ENCODE results near the gene DNAAF1. TPM values are rescaled to one million over a fixed set of nuclear protein-coding genes. Genes with fewer than 3 reads are reported as not detected.

The DNAAF1 gene
- total RNA-seq, 1 experiment from 2014 or later, result not detected

GRCh38 chr16:84141143-84141670 is 3.9 kb upstream of the DNAAF1 start:
- Histone ChIP-seq H2AFZ (ENCODE audit: low read length) (no peak overlapping the region), H3K4me3 (ENCODE audit: low read length) (peak overlapping the region; percentile 14; the same call in 1 of the 2 replicates), H3K4me1 (ENCODE audit: low read length) (peaks cover 63% of the 10 kb centered on the region), H4K20me1 (ENCODE audit: insufficient read depth, low read depth, low read length) (peaks cover 4% of the 10 kb centered on the region; the same call in 1 of the 2 replicates), H3K9ac (ENCODE audit: low read length) (peak overlapping the region; percentile 3), H3K4me2 (ENCODE audit: low read depth, low read length, poor library complexity, severe bottlenecking) (peak overlapping the region; percentile 56), H3K36me3 (ENCODE audit: insufficient read depth, low read length) (0 out of 2 replicates have a peak, but pooled peaks cover 3% of the 10 kb centered on the region), H3K9me2 (replicated peaks; ENCODE audit: insufficient read depth, low read length) (no peaks in the 10 kb centered on the region), H3K27ac (ENCODE audit: low read length) (peak overlapping the region; percentile 35), H3K27me3 (ENCODE audit: low read length) (no peaks in the 10 kb centered on the region), H3K79me2 (ENCODE audit: low read length) (peaks cover 87% of the 10 kb centered on the region), H3K9me3 (ENCODE audit: low read length) (no peaks in the 10 kb centered on the region)
- DNase-seq, result peak; percentile 83

DNA sequence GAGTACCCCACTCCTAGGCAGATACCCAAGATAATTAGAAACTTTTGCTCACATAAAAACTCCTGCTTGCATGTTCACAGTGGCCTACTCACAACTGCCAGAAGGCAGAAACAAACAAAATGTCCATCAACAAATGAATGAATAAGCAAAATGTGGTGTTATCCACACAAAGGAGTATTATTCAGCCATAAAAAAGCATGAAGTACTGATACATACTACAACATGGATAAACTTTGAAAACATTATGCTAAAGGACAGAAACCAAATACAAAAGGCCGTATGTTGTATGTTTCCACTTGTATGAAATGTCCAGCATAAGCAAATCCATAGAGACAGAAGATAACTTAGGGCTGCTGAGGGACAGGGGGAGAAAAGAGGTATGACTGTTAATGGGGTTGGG is 2.0 kb upstream of the DNAAF1 start:
- Histone ChIP-seq H4K20me1 (ENCODE audit: insufficient read depth, low read depth, low read length) (peaks cover 4% of the 10 kb centered on the region; the same call in 1 of the 2 replicates), H3K4me2 (ENCODE audit: low read depth, low read length, poor library complexity, severe bottlenecking) (peak overlapping the region; percentile 78), H3K79me2 (ENCODE audit: low read length) (peaks cover 68% of the 10 kb centered on the region), H2AFZ (ENCODE audit: low read length) (no peak overlapping the region), H3K9me2 (replicated peaks; ENCODE audit: insufficient read depth, low read length) (no peaks in the 10 kb centered on the region), H3K27me3 (ENCODE audit: low read length) (no peaks in the 10 kb centered on the region), H3K9me3 (ENCODE audit: low read length) (no peaks in the 10 kb centered on the region), H3K9ac (ENCODE audit: low read length) (no peak overlapping the region), H3K36me3 (ENCODE audit: insufficient read depth, low read length) (0 out of 2 replicates have a peak, but pooled peaks cover 2% of the 10 kb centered on the region), H3K4me3 (ENCODE audit: low read length) (no peak overlapping the region), H3K27ac (ENCODE audit: low read length) (no peak overlapping the region), H3K4me1 (ENCODE audit: low read length) (peaks cover 58% of the 10 kb centered on the region)
- DNase-seq, result no peak

DNA sequence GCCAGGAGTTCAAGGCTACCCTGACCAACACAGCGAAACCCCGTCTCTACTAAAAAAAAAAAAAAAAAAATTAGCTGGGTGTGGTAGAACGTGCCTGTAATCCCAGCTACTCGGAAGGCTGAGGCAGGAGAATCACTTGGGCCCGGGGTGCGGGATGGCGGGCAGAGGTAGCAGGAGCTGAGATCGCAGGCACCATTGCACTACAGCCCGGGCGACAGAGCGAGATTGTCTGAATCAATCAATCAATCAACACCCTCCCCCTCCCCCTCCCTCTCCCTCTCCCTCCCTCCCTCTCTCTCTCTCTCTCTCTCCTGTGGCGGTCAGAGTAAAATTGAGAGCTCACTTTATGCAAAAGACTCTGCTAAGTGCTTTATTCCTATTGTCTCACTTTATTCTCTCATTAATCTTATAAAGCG is 1.3 kb upstream of the DNAAF1 start:
- H3K4me2 ChIP-seq (ENCODE audit: low read depth, low read length, poor library complexity, severe bottlenecking), result peak overlapping the region; percentile 78
- H3K36me3 ChIP-seq (ENCODE audit: insufficient read depth, low read length), result no peaks in the 10 kb centered on the region
- DNase-seq, result peak; percentile 59
- peak overlapping the region; percentile 94 for H3K9ac ChIP-seq (ENCODE audit: low read length)
- no peaks in the 10 kb centered on the region for H3K27me3 ChIP-seq (ENCODE audit: low read length)
- peaks cover 61% of the 10 kb centered on the region for H3K79me2 ChIP-seq (ENCODE audit: low read length)
- H3K27ac ChIP-seq (ENCODE audit: low read length), result peak overlapping the region; percentile 79
- H3K4me3 ChIP-seq (ENCODE audit: low read length), result peak overlapping the region; percentile 92
- H3K4me1 ChIP-seq (ENCODE audit: low read length), result peaks cover 51% of the 10 kb centered on the region
- no peaks in the 10 kb centered on the region for H3K9me3 ChIP-seq (ENCODE audit: low read length)
- no peak overlapping the region for H2AFZ ChIP-seq (ENCODE audit: low read length)
- peaks cover 4% of the 10 kb centered on the region; the same call in 1 of the 2 replicates for H4K20me1 ChIP-seq (ENCODE audit: insufficient read depth, low read depth, low read length)
- H3K9me2 ChIP-seq (replicated peaks; ENCODE audit: insufficient read depth, low read length), result no peaks in the 10 kb centered on the region

DNA sequence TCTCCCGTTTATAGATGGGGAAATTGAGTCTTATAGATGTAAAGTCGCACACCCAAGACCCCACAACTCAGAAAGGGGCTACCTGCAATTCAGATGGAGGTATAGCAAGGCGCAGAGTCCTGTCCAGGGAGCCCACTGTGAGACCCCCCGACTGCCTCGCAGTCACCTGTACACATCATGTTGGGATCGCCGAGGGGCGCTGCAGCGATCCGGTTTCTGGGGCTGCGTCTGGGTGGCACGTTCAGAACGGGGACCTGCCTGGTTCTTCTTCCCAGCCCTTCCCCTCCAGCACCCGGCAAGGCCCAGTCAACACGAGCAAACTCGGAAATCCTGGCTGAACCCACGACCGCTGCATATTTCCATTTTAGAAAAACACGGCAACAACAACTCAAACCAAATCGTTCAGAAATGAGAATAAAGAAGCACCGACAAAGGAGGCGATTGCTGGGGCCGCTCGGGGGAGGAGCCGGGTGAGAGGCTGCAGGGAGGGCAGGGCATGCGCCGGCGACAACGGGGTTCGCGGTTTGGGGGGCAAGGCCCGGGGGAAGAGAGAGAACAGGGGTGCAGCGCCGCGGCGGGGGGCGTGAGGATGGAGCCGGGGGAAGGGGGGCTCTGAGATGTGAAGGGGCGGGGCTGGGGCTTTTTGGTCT is 774 bp upstream of the DNAAF1 start:
- Histone ChIP-seq H3K4me1 (ENCODE audit: low read length) (peaks cover 45% of the 10 kb centered on the region), H3K9me2 (replicated peaks; ENCODE audit: insufficient read depth, low read length) (no peaks in the 10 kb centered on the region), H3K9me3 (ENCODE audit: low read length) (no peaks in the 10 kb centered on the region), H3K27me3 (ENCODE audit: low read length) (no peaks in the 10 kb centered on the region), H3K9ac (ENCODE audit: low read length) (peak overlapping the region; percentile 94), H3K4me2 (ENCODE audit: low read depth, low read length, poor library complexity, severe bottlenecking) (peak overlapping the region; percentile 78), H2AFZ (ENCODE audit: low read length) (no peak overlapping the region), H3K36me3 (ENCODE audit: insufficient read depth, low read length) (no peaks in the 10 kb centered on the region), H3K4me3 (ENCODE audit: low read length) (peak overlapping the region; percentile 92), H4K20me1 (ENCODE audit: insufficient read depth, low read depth, low read length) (peaks cover 4% of the 10 kb centered on the region; the same call in 1 of the 2 replicates), H3K79me2 (ENCODE audit: low read length) (peaks cover 55% of the 10 kb centered on the region), H3K27ac (ENCODE audit: low read length) (peak overlapping the region; percentile 79)
- DNase-seq, result peak; percentile 79

DNA sequence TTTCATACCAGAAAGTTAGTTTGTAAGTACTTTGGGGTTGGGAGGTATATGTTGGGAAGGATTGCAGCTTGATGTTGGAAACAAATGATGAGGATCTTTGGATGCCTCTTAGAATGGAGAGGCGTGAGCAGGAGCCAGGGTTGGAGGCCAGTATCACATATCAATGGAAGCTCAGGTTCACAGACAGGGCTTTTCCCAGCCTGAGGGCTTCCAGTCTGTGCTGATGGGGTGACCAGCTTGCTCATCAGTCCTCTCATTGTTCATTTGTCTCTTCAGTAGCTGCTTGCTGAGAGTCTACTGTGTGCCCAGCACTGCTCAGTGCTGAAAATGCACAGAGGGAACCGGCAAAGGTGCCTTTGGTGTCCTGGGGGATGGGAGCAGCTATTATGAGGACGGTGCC is 5.8 kb downstream of the DNAAF1 start:
- Histone ChIP-seq H3K4me3 (ENCODE audit: low read length) (no peak overlapping the region), H3K9ac (ENCODE audit: low read length) (no peak overlapping the region), H3K9me3 (ENCODE audit: low read length) (no peaks in the 10 kb centered on the region), H3K27ac (ENCODE audit: low read length) (no peak overlapping the region), H3K36me3 (ENCODE audit: insufficient read depth, low read length) (no peaks in the 10 kb centered on the region), H3K9me2 (replicated peaks; ENCODE audit: insufficient read depth, low read length) (no peaks in the 10 kb centered on the region), H3K4me2 (ENCODE audit: low read depth, low read length, poor library complexity, severe bottlenecking) (no peak overlapping the region), H3K79me2 (ENCODE audit: low read length) (no peaks in the 10 kb centered on the region), H3K27me3 (ENCODE audit: low read length) (no peaks in the 10 kb centered on the region), H4K20me1 (ENCODE audit: insufficient read depth, low read depth, low read length) (no peaks in the 10 kb centered on the region), H2AFZ (ENCODE audit: low read length) (no peak overlapping the region; the same call in 1 of the 2 replicates), H3K4me1 (ENCODE audit: low read length) (no peaks in the 10 kb centered on the region)
- no peak for DNase-seq

GRCh38 chr16:84153660-84154214 is 8.6 kb downstream of the DNAAF1 start:
- Histone ChIP-seq H3K9me2 (replicated peaks; ENCODE audit: insufficient read depth, low read length) (no peaks in the 10 kb centered on the region), H3K4me2 (ENCODE audit: low read depth, low read length, poor library complexity, severe bottlenecking) (no peak overlapping the region), H3K4me1 (ENCODE audit: low read length) (no peaks in the 10 kb centered on the region), H3K9me3 (ENCODE audit: low read length) (no peaks in the 10 kb centered on the region), H3K9ac (ENCODE audit: low read length) (no peak overlapping the region), H3K4me3 (ENCODE audit: low read length) (no peak overlapping the region), H3K27ac (ENCODE audit: low read length) (no peak overlapping the region), H4K20me1 (ENCODE audit: insufficient read depth, low read depth, low read length) (no peaks in the 10 kb centered on the region), H3K27me3 (ENCODE audit: low read length) (no peaks in the 10 kb centered on the region), H2AFZ (ENCODE audit: low read length) (no peak overlapping the region), H3K36me3 (ENCODE audit: insufficient read depth, low read length) (no peaks in the 10 kb centered on the region), H3K79me2 (ENCODE audit: low read length) (no peaks in the 10 kb centered on the region)
- DNase-seq, result no peak

DNA sequence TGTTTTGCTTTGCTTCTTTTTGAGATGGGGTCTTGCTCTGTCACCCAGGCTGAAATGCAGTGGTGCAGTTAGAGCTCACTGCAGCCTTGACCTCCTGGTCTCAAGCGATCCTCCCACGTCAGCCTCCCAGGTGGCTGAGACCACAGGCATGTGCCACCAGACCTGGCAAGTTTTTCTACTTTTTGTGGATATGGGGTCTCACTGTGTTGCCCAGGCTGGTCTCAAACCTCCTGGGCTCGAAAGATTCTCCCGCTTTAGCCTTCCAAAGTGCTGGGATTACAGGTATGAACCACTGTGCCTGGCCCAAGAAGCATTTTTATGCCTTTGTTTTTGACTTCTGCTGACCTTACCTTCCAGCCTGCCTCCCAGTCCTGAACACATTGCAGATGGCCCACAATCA is 10.1 kb downstream of the DNAAF1 start:
- no peak overlapping the region for H3K4me3 ChIP-seq (ENCODE audit: low read length)
- H3K79me2 ChIP-seq (ENCODE audit: low read length), result no peaks in the 10 kb centered on the region
- H3K27me3 ChIP-seq (ENCODE audit: low read length), result no peaks in the 10 kb centered on the region
- no peak overlapping the region for H3K27ac ChIP-seq (ENCODE audit: low read length)
- no peak overlapping the region for H3K9ac ChIP-seq (ENCODE audit: low read length)
- no peaks in the 10 kb centered on the region for H3K9me2 ChIP-seq (replicated peaks; ENCODE audit: insufficient read depth, low read length)
- H2AFZ ChIP-seq (ENCODE audit: low read length), result no peak overlapping the region
- H4K20me1 ChIP-seq (ENCODE audit: insufficient read depth, low read depth, low read length), result no peaks in the 10 kb centered on the region
- no peak overlapping the region for H3K4me2 ChIP-seq (ENCODE audit: low read depth, low read length, poor library complexity, severe bottlenecking)
- no peaks in the 10 kb centered on the region for H3K4me1 ChIP-seq (ENCODE audit: low read length)
- H3K36me3 ChIP-seq (ENCODE audit: insufficient read depth, low read length), result no peaks in the 10 kb centered on the region
- H3K9me3 ChIP-seq (ENCODE audit: low read length), result no peaks in the 10 kb centered on the region
- no peak for DNase-seq

DNA sequence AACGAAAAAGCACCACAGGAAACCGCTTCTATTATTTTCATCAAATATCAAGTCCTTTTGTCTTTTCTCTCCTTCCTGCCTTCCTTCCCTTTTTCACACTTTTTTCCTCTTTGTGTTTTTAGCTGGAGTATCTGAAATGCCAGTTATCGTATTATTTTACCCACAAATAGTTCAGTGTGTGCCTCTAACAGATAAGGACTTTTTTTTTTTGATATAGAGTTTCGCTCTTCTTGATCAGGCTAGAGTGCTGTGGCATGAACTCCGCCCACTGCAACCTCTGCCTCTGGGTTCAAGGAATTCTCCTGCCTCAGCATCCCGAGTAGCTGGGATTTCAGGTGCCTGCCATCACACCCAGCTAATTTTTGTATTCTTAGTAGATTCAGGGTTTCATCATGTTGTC is 10.7 kb downstream of the DNAAF1 start:
- Histone ChIP-seq H3K4me3 (ENCODE audit: low read length) (no peak overlapping the region), H3K27me3 (ENCODE audit: low read length) (no peaks in the 10 kb centered on the region), H3K9me3 (ENCODE audit: low read length) (no peaks in the 10 kb centered on the region), H3K27ac (ENCODE audit: low read length) (no peak overlapping the region), H3K79me2 (ENCODE audit: low read length) (no peaks in the 10 kb centered on the region), H4K20me1 (ENCODE audit: insufficient read depth, low read depth, low read length) (no peaks in the 10 kb centered on the region), H3K4me1 (ENCODE audit: low read length) (no peaks in the 10 kb centered on the region), H2AFZ (ENCODE audit: low read length) (no peak overlapping the region), H3K4me2 (ENCODE audit: low read depth, low read length, poor library complexity, severe bottlenecking) (no peak overlapping the region), H3K36me3 (ENCODE audit: insufficient read depth, low read length) (no peaks in the 10 kb centered on the region), H3K9me2 (replicated peaks; ENCODE audit: insufficient read depth, low read length) (no peaks in the 10 kb centered on the region), H3K9ac (ENCODE audit: low read length) (no peak overlapping the region)
- DNase-seq, result no peak
